H4 (cell line): ENCODE measurements around the gene SMARCD2. TPM values are rescaled to one million over a fixed set of nuclear protein-coding genes. Genes with fewer than 3 reads are reported as not detected.

Experiments used
- DNase-seq: peaks from one replicate; pipeline ENCODE4 v3.0.0-alpha.2; 2015; ENCODE audit warnings: low spot score
- total RNA-seq: library from RNA; depleted of rRNA; stranded (reverse); fragments of >200 nt; shearing (Covaris generic); gene quantifications from 2 replicates; pipeline ENCODE4 v1.2.3, GENCODE V29; 2014

The SMARCD2 gene
- total RNA-seq, 1 experiment from 2014 or later, result 86.3 TPM

- no peak for DNase-seq
These were observed 10.5 kb downstream of the SMARCD2 start for GRCh38 chr17:63832014-63832413.

GRCh38 chr17:63831505-63831904 lies 11.0 kb downstream of the SMARCD2 start:
- DNase-seq, result no peak

GRCh38 chr17:63830904-63831491 lies 11.5 kb downstream of the SMARCD2 start:
- DNase-seq, result no peak

DNA sequence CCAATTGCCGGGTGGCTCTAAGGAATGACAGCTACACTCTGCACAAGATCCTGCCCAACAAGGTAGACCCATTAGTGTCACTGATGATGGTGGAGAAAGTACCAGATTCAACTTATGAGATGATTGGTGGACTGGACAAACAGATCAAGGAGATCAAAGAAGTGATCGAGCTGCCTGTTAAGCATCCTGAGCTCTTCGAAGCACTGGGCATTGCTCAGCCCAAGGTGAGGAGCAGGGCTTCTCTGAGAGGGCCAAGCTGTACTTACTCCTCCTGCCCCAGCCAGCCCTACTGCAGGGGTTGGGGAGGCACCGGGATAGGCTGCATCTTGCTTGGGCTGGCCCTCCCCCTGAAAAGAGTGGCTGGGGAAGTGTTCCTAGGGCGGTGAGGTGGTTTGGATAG lies 12.2 kb downstream of the SMARCD2 start:
- DNase-seq, result no peak

DNA sequence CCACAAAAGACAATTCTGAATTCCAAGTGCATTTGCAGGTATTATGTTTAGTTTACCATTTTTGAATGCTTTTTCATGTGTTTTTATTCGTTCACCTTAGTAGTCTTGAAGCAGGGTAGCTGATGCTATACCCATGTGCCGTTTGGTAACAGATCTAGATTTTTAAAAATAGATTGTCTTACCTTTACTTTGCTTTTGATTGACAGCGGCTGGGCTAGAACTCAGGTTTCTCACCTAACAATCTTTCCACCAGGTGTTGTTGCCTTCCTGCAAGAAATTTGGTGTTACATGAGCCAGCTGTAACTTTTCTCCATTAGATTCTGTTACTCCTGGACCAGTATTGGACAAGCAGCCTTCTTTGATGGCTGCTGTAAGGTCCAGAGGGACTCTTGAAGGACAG lies 13.5 kb downstream of the SMARCD2 start:
- no peak for DNase-seq

- DNase-seq, result no peak
These were observed 14.7 kb downstream of the SMARCD2 start for GRCh38 chr17:63827801-63828221.

- peak; percentile 96 for DNase-seq
These were observed 15.3 kb downstream of the SMARCD2 start, which contains the start of the genes FTSJ3 and PSMC5 for GRCh38 chr17:63827002-63827800. Gene FTSJ3 (minus strand): TSS chr17:63827663. CDS start chr17:63826902, 761 bp downstream. Gene PSMC5 (plus strand): TSS chr17:63827431. CDS start chr17:63827491, 60 bp downstream.

DNA sequence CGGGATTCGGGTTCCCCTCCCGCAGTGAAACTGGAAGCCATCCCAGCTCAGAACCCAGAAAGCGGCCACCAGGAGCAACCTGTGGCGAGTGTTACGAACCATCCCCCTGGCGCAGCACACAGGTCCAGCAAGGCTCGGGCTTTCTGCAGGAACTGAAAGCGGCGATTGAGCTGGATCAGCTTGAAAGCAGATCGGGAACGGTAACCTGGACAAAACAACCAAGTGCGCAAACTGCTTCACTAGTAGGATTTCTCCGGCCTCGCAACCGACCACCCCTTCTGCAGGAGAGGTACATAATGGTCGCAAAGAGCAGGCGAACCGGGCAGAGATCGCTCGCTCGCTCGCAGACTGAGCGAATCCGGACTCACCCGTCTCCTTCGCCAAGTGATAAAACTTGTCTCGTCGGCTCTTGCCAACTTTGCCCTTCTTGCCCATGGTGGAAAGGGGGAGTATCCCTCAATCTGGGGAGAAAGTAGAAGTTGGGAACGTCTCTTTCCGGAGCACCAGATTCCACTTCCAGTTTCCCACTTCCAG lies 15.9 kb downstream of the SMARCD2 start:
- DNase-seq, result no peak

DNA sequence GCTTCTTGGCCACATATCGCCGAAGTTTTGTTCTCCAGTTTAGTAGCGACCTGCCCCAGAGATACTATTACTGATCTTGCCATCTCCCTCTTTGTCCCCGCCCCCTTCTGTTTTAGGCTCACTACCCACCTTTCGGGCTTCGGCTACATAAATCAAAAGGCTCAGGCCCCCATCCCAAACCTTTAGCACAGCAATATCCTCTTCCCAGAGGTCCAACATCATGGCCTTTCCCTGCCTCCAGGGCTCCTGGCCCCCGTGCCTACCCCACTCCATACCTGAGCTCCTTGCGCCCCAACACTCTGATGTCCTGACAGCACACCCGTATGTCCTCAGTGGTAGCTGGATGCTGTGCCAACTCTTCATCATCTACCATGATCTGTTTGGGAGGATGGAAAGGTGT lies 18.1 kb downstream of the SMARCD2 start:
- no peak for DNase-seq

DNA sequence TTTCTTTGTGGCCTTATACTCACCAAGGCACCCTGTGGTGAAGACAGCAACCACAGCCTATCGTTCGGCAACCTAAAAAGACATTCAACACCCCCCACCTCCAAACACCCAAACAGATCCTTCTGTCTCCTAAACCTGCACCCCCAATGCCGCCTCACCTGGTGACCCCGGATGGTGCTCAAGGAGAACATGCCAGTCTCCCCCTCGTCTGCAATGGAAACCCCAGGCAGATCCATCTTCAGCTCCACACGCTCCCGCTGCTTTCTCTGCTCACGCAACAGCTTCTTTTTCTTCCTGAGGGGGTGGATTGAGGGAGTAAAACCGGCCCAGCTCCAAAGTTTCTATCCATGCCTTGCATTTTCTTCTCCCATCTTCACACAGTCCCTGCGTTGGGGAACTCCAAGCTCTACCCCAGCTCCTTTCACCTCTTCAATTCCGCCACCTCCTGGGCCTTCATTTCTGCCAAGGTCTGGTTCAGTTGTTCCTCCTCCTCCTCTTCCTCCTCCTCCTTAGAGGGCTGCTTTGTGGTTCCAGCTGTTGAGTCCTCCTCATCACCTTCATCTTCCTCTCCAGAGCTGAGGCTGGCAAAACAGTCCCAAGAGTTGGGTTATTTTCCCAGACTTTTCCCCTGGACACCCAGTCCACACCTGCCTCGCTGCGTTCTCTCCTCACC lies 18.7 kb downstream of the SMARCD2 start:
- DNase-seq, result no peak

GRCh38 chr17:63822537-63822936 lies 19.9 kb downstream of the SMARCD2 start:
- DNase-seq, result no peak

DNA sequence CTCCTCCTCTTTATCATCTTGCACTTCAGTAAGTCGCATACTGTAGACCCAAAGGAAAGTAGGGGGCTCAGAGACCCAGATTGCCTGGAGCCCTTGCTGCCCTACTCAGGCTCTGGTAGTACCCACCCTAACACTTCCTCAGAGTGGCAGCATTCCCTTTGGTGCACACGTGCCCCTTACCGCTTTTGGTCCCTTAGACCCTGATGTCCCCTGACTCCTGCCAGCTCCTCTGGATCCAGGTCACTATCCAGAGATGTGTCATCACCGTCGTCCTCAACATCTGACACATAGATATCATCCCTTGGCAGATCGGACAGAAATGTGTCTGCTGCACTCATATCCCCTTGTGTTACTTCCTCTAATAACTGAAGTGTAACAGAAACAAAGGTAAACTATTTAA lies 20.7 kb downstream of the SMARCD2 start:
- no peak for DNase-seq

DNA sequence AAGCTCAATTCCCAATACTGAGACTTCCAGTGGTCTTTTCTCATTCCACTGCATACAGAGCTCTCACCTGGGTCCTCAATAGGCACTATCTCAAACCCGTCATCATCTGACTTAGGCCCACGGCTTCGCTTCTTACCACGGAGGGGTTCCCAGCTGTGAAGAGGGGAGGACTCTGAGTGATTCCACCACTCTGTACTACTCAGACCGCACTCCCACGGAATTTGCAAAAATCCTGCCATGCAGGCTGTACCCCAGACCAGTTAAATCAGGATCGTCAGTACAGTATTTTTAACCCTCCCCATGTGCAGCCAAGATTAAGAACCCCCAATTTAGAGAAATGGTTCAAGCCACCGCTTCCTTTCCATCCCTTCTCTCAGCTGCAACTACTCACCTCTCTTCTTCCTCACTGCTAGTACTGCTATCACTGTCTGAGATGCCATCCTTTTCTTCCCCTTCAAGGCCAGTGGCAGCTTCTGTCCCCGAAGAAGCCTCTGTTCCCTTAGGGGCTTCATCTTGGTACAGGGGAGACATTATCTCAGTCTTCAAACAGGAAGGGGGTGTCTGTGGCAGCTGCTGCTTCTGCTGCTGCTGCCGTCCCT lies 21.4 kb downstream of the SMARCD2 start:
- DNase-seq, result no peak

DNA sequence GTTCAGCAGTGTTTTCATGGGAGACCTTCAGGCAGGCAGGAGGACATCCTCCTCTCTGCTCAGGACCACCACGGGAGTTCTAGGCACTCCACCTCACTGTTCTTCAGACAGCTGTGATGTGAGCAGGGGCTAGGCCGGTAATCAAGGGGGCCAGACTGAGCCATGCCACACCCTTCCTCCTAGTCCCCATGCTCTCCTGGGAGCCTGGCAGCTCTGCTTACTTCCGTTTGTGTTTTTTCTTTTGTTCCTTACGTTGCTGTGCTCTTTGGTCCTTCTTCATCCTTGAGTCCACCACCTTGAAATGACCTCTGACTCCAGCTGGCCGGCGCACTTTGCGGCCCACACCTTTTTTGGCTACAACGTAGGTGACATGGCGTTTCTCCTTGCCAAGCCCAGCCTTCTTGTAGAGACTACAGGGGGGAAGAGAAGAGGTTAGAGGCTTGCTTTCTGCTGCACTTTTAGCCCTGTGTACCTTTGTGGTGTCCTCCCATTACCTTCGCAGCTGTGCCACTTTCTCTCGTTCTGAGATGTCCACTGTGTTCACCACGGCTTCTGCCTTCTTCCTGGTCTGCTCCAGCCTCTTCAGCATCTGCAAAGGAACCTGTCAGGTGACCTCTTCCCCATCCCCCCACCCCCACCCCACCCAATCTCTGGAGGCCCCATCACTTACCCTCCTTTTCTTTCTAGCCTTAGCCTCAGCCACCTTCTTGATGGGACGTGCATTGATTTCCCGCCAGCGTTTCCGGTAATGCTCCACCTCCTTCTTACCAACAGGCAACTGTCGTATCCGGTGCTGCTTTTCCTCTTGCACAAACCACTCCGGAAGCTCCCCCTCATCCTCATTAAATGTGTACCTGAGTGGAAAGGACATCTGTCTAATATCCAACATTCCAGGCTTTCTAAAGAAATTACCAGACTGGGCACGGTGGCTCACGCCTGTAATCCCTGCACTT lies 22.6 kb downstream of the SMARCD2 start:
- DNase-seq, result no peak

DNA sequence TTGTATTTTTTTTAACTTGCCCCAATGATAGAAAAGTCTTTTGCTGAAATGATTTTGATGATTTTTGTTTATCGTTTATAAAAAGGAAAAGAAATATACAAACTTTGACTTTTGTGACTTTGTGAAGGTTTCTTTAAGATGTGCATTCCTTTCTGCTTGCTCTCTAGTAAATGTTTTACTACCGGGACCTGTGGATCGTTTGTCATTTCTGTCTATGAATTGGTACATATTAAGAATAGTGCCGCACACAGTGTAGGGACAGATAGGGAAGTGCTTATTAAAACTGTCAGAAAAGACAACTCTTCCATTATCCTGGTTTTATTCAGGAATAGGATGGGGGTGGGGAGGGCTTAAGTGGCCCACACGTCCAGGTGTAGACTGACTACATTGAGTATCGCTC lies 23.4 kb downstream of the SMARCD2 start:
- DNase-seq, result no peak

- DNase-seq, result no peak
These were observed 24.6 kb downstream of the SMARCD2 start for GRCh38 chr17:63817736-63818385.

GRCh38 chr17:63816669-63817068 lies 25.8 kb downstream of the SMARCD2 start:
- no peak for DNase-seq

- DNase-seq, result no peak
These were observed 26.4 kb downstream of the SMARCD2 start for GRCh38 chr17:63816123-63816522.

GRCh38 chr17:63809970-63810369 lies 32.5 kb downstream of the SMARCD2 start:
- no peak for DNase-seq

DNA sequence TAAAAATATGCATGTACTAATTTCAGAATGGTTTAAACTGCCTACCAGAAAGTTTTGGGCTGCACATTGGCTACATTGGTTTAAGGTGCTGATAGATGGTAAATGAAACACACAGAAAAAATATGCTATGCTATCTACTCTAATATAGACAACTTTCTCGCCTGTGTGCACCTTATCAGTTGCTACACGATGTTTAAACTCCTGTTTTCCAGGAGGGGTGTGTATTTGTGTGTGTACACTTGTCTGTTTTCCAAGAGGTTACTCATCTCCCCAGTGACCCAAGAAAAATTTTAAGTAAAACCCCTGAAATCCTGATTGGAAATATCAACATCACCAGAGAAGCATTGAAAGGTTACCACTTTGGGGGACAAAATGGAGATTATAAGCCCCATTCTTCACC lies 36.9 kb downstream of the SMARCD2 start:
- DNase-seq, result no peak
